D721Med (cell line): ENCODE data around the gene SECISBP2.

Experiments
- DNase-seq: peaks from one replicate; pipeline ENCODE4 v3.0.0; 2011; ENCODE audit warnings: low spot score; ENCODE audit not compliant: insufficient read length
- FAIRE-seq: peaks from 2 replicates; lab custom pipeline; 2011; peaks lifted over from hg19 to GRCh38; lab: Jason Lieb, UNC
- CTCF ChIP-seq: IDR thresholded peaks from 2 replicates; pipeline ENCODE4 v1.5.1; 2012; ENCODE audit warnings: mild to moderate bottlenecking, control low read depth; ENCODE audit not compliant: insufficient read depth; ENCODE audit errors: missing control alignments

The SECISBP2 gene

DNA sequence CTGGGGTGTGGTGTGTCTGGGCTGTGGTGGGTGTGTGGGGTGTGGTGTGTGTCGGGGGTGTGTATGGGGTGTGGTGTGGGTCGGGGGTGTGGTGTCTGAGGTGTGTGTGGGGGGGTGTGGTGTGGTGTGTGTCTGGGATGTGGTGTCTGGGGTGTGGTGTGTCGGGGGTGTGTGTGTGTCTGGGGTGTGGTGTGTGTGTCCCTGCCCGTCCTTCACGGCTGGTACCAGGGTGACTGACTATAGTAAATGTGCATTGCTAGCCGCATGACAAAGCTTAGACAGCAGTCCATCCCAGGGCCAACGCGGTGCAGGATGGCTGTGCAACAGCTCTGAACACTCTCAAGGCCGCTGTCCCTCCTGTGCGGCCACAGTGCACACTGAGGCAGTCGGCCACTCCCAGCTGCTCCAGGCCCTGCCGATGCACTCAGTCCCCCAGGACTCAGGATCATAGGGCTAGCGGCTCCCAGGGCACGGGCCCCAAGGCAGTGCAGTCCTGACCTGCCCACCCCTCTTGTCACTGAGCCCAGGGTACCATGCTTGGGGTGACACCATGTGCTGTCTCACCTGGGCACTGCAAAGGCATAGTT, 54.0 kb downstream of the SECISBP2 start:
- TF ChIP-seq CTCF: no peak
- DNase-seq: no peak
- FAIRE-seq: no peak

- FAIRE-seq: no peak
- no peak for DNase-seq
- TF ChIP-seq CTCF: no peak
Observed at GRCh38 chr9:89372979-89373378, 54.7 kb downstream of the SECISBP2 start.

GRCh38 chr9:89374176-89374575, 55.9 kb downstream of the SECISBP2 start:
- TF ChIP-seq CTCF: no peak
- DNase-seq: no peak
- no peak for FAIRE-seq

- FAIRE-seq (no peak), DNase-seq (no peak)
- TF ChIP-seq CTCF: no peak
Observed at GRCh38 chr9:89375191-89375760, 57.0 kb downstream of the SECISBP2 start.

GRCh38 chr9:89376286-89376685, 58.0 kb downstream of the SECISBP2 start:
- FAIRE-seq (no peak), DNase-seq (no peak)
- TF ChIP-seq CTCF: no peak

- no peak for DNase-seq
- no peak for TF ChIP-seq CTCF
- no peak for FAIRE-seq
Observed at GRCh38 chr9:89376741-89377351, 58.5 kb downstream of the SECISBP2 start.

- DNase-seq: no peak
- no peak for FAIRE-seq
- no peak for TF ChIP-seq CTCF
Observed at GRCh38 chr9:89377411-89377810, 59.1 kb downstream of the SECISBP2 start.
